HG03521 (cell line): Measurements from ENCODE around the gene FBXO5.

Experiments
- ATAC-seq: cut with Tn5 transposase; IDR thresholded peaks from one replicate; pipeline ENCODE4 v1.9.1; 2021; ENCODE audit warnings: mild to moderate bottlenecking, moderate library complexity; ENCODE audit not compliant: unreplicated experiment

The FBXO5 gene

GRCh38 chr6:152952866-152953509 is 29.9 kb downstream of the FBXO5 start:
- ATAC-seq: no peak

GRCh38 chr6:152952045-152952444 is 30.8 kb downstream of the FBXO5 start:
- no peak for ATAC-seq

GRCh38 chr6:152950240-152950639 is 32.6 kb downstream of the FBXO5 start:
- ATAC-seq: no peak

- peak; percentile 78 for ATAC-seq
These were observed 34.6 kb downstream of the FBXO5 start for GRCh38 chr6:152948150-152948768.

GRCh38 chr6:152946995-152947394 is 35.8 kb downstream of the FBXO5 start:
- ATAC-seq: no peak

- ATAC-seq: no peak
These were observed 36.4 kb downstream of the FBXO5 start for GRCh38 chr6:152946484-152946883.

- no peak for ATAC-seq
These were observed 39.5 kb downstream of the FBXO5 start for GRCh38 chr6:152943260-152943897.

- ATAC-seq: no peak
These were observed 40.4 kb downstream of the FBXO5 start for GRCh38 chr6:152942319-152942869.

- no peak for ATAC-seq
These were observed 41.1 kb downstream of the FBXO5 start for GRCh38 chr6:152941746-152942145.

GRCh38 chr6:152932865-152933264 is 50.0 kb downstream of the FBXO5 start:
- ATAC-seq: no peak

- no peak for ATAC-seq
These were observed 60.1 kb downstream of the FBXO5 start for GRCh38 chr6:152922706-152923105.
